ENCODE measurements around the gene CDH8. TPM values are rescaled to one million over a fixed set of nuclear protein-coding genes. Genes with fewer than 3 reads are reported as not detected.

The CDH8 gene
- total and polyA plus RNA-seq, 2 of the 4 experiments (the other 2 are of a cell fraction) = not detected

DNA sequence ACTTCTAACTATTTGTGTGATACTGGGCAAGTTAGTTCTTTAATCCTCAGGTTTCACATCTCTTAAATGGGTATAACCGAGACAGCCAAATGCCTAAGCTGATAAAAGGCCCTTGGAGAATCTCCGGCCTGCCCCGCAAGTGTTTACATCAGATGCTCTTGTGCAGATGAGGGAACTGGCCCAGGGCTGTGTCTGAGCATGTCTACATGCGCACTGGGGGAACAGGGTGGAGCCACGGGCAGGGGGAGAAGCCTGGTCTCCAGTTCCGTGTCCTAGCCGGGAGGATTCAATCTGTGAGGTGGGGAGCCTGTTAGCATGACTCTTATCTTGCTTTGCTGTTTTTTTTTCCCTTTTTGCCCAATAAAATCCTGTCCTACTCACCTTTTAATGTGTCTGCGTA, 222.9 kb downstream of the CDH8 start:
- Histone ChIP-seq H4K20me1 (ENCODE audit: insufficient read depth, low read length) (no peaks in the 10 kb centered on the region), H2AFZ (replicated peaks; ENCODE audit: low read length, poor library complexity) (no peak overlapping the region), H2BK15ac (ENCODE audit: low read depth, low read length) (no peak overlapping the region), H3K18ac (ENCODE audit: low read depth, low read length) (no peak overlapping the region), H3K23ac (ENCODE audit: low read depth, low read length) (no peak overlapping the region), H3K9ac (ENCODE audit: low read depth, low read length) (no peak overlapping the region), H2BK5ac (ENCODE audit: low read depth, low read length, poor library complexity, severe bottlenecking) (no peak overlapping the region), H3K4ac (ENCODE audit: low read depth, low read length) (no peak overlapping the region), H3K27me3 (ENCODE audit: control insufficient read depth, insufficient read depth, low read length) (no peaks in the 10 kb centered on the region), H3K4me2 (ENCODE audit: low read depth, low read length) (no peak overlapping the region), H3K9me1 (ENCODE audit: insufficient read depth, low read length) (no peaks in the 10 kb centered on the region), H3K56ac (ENCODE audit: extremely low read depth, insufficient read depth, low read length) (no peak overlapping the region), H3K4me1 (ENCODE audit: control insufficient read depth, insufficient read depth, low read length) (no peaks in the 10 kb centered on the region), H3K36me3 (ENCODE audit: control insufficient read depth, insufficient read depth, low read length) (no peaks in the 10 kb centered on the region), H3K4me3 (ENCODE audit: insufficient read depth, low read depth, low read length) (no peak overlapping the region), H2BK120ac (ENCODE audit: low read depth, low read length) (no peak overlapping the region), H3K79me1 (ENCODE audit: low read depth in 1 of 2, low read length in 2 of 2) (no peaks in the 10 kb centered on the region), H2AK5ac (ENCODE audit: low read depth, low read length) (no peak overlapping the region), H4K91ac (ENCODE audit: insufficient read depth, low read depth, low read length) (no peak overlapping the region), H4K5ac (ENCODE audit: low read depth, low read length) (no peak overlapping the region), H3K9me3 (ENCODE audit: control insufficient read depth, insufficient read depth, low read length) (peaks cover 2% of the 10 kb centered on the region; the same call in 1 of the 2 replicates), H4K8ac (ENCODE audit: low read depth in 2 of 2, low read length in 2 of 2) (no peak overlapping the region), H2AK9ac (replicated peaks; ENCODE audit: low read depth, low read length, poor library complexity) (no peak overlapping the region), H2BK20ac (ENCODE audit: low read depth, low read length) (no peak overlapping the region), H3K14ac (replicated peaks; ENCODE audit: low read depth, low read length) (no peak overlapping the region), H3K27ac (ENCODE audit: insufficient read depth, low read length) (no peak overlapping the region)
- intact Hi-C loops (cut with micrococcal nuclease) (no loop called here), in situ Hi-C loops (cut with MboI; ENCODE audit: low sequenced_read_pairs) (no loop called here), dilution Hi-C loops (cut with HindIII; ENCODE audit: low sequenced_read_pairs, unreplicated experiment) (no loop called here)
- ATAC-seq (ENCODE audit: low read depth) (no peak), DNase-seq (no peak)
- no CpG with 5 or more reads among the region's 8 CpGs for WGBS, 2 experiments (ENCODE audit: extremely low coverage in 2 of 2, insufficient read length in 1 of 2)
- no TSS peak for BruUV-seq (replicated peaks)
- TF ChIP-seq BHLHE40 (IDR thresholded peaks at IDR 0.05; ENCODE audit: low read depth, low read length) (no peak), MXI1 (IDR thresholded peaks at IDR 0.05; ENCODE audit: borderline replicate concordance, low read depth, low read length) (no peak), RAD21 (IDR thresholded peaks at IDR 0.05; ENCODE audit: low read length) (no peak)
- TF ChIP-seq, protein P1, sequence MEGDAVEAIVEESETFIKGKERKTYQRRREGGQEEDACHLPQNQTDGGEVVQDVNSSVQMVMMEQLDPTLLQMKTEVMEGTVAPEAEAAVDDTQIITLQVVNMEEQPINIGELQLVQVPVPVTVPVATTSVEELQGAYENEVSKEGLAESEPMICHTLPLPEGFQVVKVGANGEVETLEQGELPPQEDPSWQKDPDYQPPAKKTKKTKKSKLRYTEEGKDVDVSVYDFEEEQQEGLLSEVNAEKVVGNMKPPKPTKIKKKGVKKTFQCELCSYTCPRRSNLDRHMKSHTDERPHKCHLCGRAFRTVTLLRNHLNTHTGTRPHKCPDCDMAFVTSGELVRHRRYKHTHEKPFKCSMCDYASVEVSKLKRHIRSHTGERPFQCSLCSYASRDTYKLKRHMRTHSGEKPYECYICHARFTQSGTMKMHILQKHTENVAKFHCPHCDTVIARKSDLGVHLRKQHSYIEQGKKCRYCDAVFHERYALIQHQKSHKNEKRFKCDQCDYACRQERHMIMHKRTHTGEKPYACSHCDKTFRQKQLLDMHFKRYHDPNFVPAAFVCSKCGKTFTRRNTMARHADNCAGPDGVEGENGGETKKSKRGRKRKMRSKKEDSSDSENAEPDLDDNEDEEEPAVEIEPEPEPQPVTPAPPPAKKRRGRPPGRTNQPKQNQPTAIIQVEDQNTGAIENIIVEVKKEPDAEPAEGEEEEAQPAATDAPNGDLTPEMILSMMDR (conservative IDR thresholded peaks at IDR 0.05; ENCODE audit: low read depth, low read length) = no peak
- CTCF ChIA-PET = no interaction called here
- POLR2A ChIA-PET (ENCODE audit: unreplicated experiment) = no interaction called here
